Measurements from ENCODE around the gene MGA.

DNA sequence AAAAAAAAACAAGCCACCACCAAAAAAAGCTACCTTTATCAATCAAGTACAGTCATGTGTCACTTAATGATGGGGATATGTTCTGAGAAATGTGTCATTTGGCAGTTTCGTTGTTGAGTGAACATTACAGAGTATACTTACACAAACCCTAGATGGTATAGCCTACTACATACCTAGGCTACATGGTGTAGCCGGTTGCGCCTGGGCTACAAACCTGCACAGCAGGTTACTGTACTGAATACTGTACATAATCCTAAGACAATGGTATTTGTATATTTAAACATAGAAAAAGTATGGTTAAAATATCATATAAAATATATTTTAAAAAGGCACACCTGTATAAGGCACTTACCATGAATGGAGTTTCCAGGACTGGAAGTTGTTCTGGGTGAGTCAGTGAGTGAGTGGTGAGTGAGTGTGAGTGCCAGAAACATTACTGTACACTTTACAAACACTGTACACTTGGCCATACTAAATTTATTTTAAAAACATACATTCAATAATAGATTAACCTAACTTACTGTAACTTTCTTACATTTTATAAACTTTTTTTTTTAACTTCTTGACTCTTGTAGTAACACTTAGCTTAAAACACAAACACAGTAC is 141.7 kb downstream of the MGA start:
- no peak for TF ChIP-seq EP300 (IDR thresholded peaks at IDR 0.05)
- TF ChIP-seq POLR2AphosphoS5 (IDR thresholded peaks at IDR 0.05), result no peak

Measured in esophagus muscularis mucosa (tissue), 3 donors.